HG03103 (cell line): ENCODE data around the gene CLEC2A.
"Not testable (repeated sequence)": the region's sequence is repeated elsewhere in the genome, so short reads cannot be mapped to it uniquely, and the experiment has no call there.

Experiments used
- ATAC-seq: cut with Tn5 transposase; IDR thresholded peaks from one replicate; pipeline ENCODE4 v1.9.1; 2021; ENCODE audit warnings: low read depth; ENCODE audit not compliant: unreplicated experiment

Gene CLEC2A

GRCh38 chr12:9888665-9889273 lies 43.4 kb downstream of the CLEC2A start:
- ATAC-seq, result no peak

GRCh38 chr12:9883175-9883574 lies 49.0 kb downstream of the CLEC2A start:
- ATAC-seq, result no peak

- ATAC-seq, result no peak
Observed at GRCh38 chr12:9881988-9882387, 50.2 kb downstream of the CLEC2A start.

GRCh38 chr12:9881246-9881645 lies 50.9 kb downstream of the CLEC2A start, which contains the start of gene KLRF2:
KLRF2 (plus strand) TSS chr12:9881489; CDS start chr12:9881596, 107 bp downstream.
- no peak for ATAC-seq

GRCh38 chr12:9880532-9881078 lies 51.6 kb downstream of the CLEC2A start:
- ATAC-seq, result no peak

- ATAC-seq, result not testable (repeated sequence)
Observed at GRCh38 chr12:9876120-9876519, 56.0 kb downstream of the CLEC2A start.

GRCh38 chr12:9872742-9873141 lies 59.4 kb downstream of the CLEC2A start:
- ATAC-seq, result no peak

- no peak for ATAC-seq
Observed at GRCh38 chr12:9872162-9872561, 60.0 kb downstream of the CLEC2A start.

- ATAC-seq, result no peak
Observed at GRCh38 chr12:9870286-9870866, 61.8 kb downstream of the CLEC2A start.

GRCh38 chr12:9869307-9870161 lies 62.6 kb downstream of the CLEC2A start, which contains the start of gene CLEC2B:
CLEC2B (minus strand) TSS chr12:9869354.
- ATAC-seq, result peak; percentile 43

- no peak for ATAC-seq
Observed at GRCh38 chr12:9868951-9869306, 63.2 kb downstream of the CLEC2A start.

GRCh38 chr12:9868311-9868801 lies 63.8 kb downstream of the CLEC2A start:
- ATAC-seq, result no peak

GRCh38 chr12:9867531-9867930 lies 64.6 kb downstream of the CLEC2A start:
- no peak for ATAC-seq

GRCh38 chr12:9866860-9867269 lies 65.3 kb downstream of the CLEC2A start:
- ATAC-seq, result no peak

GRCh38 chr12:9864913-9865675 lies 67.1 kb downstream of the CLEC2A start:
- no peak for ATAC-seq
